ENCODE measurements around the gene CRYBA1.
"Not testable (repeated sequence)": the region's sequence is repeated elsewhere in the genome, so short reads cannot be mapped to it uniquely, and the experiment has no call there.

Gene CRYBA1

DNA sequence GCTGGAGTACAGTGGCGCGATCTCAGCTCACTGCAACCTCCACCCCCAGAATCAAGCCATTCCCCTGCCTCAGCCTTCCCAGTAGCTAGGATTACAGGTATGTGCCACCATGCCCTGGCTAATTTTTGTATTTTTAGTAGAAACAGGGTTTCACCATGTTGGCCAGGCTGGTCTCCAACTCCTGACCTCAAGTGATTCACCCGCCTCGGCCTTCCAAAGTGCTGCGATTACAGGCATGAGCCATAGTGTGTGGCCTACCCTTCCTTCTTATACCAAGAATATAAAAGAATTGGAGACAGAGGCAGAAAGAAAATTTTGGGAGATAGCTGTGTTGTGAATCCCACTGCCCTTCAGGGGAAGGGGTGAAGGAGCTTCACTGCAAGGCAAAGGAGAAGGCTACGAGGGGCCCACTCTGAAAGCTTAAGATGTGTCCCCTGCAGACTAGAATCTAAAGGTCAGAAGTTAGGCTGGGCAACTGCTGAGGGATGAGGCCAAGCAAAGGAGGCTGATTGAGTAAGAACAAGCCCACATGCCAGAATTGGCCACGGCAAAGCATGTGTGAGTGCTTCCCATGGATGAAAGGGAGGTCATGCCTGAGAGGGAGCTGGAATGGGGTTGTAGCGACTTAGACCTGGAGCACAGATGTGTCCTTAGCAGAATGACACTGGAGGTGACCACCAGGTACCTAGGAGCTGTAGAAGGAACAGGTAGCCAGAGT lies 8.4 kb upstream of the CRYBA1 start:
- DNase-seq: no peak

DNA sequence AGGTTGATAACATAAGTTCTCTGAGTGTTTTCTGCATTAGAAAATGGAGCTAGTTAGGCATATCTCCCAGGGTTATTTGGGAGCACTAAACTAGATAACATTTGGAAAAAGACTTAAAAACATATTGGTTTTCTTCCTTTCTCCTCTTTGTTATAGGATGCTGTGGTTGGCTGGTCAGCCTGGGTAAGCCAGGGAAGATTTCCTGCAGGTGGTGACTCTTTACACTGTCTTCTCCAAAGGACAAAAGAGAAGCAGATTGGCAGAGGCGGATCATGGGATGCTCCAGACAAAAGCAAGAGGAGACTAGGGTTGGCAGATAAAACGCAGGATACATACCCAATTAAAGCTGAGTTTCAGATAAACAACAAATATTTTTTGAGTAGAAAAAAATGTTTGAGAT lies 6.2 kb upstream of the CRYBA1 start:
- DNase-seq: no peak

DNA sequence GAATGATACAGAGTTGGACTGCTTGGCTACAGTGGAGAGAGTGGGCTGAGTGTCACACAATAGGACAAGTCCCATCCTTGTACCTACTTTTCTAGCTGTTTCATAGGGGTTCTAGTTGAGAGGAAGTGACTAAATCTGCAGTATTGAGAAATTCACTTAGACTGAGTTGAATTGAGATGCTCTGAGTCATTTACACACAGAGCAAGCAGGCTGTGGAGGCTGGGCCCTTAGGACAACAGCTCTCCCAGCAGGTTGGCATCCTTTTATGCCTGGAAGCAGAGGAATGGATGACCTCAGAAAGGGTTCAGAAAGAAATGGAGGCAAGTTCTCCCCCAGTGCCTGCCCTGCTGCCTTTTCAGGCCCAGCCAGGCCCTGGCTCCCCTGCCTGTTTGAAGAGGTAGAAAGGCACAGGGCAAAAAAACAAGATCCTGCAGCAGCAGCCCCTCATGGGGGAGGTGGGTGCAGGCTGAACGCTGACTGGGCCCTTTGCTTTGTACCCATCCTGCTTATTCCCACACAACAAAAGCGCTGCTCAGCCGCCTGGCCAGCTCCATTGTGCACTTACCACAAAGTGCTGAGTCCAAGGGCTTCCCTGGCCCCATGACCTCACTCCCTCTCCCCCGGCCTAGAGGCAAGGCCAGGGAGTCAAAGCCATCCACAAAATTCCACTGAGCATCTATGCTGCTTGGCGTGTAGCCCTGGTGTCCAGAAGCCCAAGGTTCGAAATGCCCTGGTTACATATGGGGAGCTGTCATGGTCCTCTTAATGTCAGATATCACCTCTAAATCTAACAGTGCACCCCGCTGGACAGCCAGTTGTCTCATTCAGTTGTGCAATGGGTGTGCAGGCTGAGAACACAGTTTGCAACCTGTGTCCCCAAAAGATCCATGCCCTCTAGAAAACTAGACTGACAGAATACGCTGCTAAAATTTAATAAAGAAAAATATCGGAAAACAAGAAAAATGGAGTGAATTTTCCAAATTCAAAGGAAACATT lies 5.4 kb upstream of the CRYBA1 start:
- peak; percentile 81 for DNase-seq

DNA sequence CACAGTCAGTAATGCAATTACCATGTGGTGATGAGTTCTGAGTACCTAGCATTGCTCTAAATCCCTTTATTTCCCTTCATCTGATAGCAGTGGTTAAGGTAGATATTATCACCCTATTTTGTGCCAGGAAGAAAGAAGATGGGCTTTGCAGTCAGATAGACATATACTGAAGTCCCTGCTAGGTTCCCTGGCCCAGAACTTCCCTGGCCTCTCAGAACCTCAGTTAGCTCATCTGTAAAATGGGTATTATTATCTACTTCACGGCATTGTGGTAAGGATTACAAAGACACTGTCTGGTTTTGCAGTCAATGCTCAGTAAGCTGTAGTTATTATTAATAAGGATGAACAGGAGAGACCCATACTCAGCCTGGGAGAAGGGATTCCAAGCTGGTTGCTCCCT lies 4.6 kb upstream of the CRYBA1 start:
- DNase-seq: no peak

DNA sequence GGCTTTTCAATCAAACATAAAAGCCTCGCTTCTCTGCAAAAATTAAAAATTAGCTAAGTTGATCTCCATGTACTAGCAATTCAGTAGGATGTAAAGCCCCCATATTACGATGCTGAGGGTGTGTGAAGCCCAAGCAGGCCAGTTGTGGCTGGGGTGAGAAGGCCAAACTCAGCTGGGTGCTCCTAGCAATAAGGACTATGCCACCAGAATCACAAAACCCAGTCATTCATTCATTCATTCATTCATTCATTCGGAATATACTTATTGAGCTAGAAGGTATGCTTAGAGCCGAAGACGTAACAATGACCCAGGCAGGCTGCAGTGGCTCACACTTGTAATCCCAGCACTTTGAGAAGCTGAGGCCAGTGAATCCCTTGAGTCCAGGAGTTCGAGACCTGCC lies 3.9 kb upstream of the CRYBA1 start:
- DNase-seq: no peak

DNA sequence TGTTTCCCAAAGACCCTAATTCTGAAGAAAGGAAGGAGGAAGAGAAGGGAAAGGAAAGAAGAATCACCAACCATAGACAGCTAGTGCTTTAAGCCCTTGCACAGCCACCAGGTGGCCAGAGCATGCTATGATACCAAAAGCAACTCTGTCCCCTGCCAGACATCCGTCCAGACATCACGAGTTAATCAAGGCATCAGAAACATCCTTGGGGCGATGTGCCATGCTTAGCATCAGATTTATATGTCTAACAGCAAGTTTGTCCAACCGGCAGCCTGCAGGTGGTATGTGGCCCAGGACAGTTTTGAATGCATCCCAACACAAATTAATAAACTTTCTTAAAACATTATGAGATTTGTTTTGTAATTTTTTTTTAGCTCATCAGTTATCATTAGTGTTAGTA lies 2.9 kb upstream of the CRYBA1 start:
- no peak for DNase-seq

DNA sequence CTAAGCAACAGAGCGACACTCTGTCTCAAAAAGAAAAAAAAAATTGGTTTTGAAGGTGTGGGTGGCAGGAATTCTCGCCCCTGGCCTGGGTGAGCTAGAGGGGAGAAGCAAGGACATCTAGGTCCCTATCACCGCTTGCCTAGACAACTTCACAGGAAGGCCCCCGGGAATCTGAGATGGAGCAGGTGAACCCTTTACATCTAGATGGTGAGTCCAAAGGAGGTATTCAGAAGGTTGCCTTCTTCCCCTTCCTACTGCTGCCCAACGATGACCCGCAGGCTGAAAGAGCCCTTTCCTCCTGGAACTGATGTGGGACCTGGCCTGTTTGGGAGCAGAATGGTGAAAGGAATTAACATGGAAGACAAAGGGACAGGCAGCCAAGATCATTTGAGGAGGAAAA lies 1.3 kb upstream of the CRYBA1 start:
- DNase-seq: no peak

DNA sequence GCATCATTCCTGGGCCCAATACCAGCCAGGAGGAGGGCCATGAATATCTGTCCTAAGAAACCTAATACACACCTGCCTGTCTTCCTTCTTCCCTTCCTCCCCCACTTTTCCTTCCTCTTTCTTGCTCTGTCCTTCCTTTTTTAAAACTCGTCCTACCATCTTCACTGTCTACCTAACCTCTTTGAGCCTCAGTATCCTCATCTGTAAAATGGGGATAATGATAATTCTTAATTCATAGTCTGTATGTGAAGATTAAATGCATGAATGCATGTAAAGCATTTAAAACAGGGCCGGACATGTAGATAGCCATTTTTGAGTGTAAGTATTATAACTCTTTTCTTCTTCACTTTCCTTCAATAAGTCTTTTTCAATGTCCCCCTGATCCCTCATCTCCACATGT lies 560 bp downstream of the CRYBA1 start:
- no peak for DNase-seq

DNA sequence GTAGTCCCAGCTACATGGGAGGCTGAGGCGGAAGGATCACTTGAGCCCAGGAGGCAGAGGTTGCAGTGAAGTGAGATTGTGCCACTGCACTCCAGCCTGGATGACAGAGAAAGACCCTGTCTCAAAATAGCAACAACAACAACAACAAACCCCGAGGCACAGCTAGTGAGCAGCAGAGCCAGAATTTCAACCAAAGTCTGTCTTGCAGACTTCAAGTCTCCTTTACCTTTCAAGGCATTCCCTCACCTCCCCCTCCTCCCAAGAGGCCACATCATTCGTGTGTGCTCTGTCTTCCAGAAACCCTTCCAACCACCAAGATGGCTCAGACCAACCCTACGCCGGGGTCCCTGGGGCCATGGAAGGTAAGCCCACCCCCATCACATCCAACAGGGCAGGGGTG lies 2.2 kb downstream of the CRYBA1 start:
- DNase-seq: no peak

DNA sequence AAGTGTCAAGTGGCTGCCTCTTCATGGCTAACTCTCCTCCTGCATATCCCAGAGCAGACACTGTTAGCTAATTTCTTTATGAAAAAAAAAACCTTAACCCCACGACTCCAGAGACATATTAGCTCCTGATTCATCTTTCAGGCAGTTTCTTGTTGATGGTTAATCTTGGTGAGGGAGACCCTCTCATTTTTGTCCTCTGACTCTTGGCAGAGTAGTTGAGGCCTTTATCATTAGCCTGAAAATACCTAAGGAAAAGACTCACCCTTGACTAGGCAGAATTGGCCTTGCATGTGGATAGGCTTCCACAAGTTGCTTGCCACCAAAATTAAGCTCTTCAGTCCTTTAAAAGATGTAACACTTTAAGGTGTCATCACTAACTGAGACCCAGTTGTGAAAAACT lies 4.0 kb downstream of the CRYBA1 start:
- DNase-seq: no peak

DNA sequence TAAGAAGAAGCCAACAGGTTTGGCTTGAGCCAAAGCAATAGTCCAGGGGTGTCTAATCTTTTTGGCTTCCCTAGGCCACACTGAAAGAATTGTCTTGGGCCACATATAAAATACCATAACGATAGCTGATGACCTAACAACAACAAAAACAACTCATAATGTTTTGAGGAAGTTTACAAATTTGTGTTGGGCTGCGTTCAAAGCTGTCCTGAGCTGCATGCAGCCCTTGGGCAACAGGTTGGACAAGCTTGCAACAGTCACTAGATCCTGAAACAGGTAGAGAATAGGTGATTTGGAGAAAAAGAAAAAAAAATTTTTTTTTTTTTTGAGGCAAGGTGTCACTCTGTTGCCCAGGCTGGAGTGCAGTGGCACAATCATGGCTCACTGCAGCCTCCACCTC lies 4.5 kb downstream of the CRYBA1 start:
- no peak for DNase-seq

DNA sequence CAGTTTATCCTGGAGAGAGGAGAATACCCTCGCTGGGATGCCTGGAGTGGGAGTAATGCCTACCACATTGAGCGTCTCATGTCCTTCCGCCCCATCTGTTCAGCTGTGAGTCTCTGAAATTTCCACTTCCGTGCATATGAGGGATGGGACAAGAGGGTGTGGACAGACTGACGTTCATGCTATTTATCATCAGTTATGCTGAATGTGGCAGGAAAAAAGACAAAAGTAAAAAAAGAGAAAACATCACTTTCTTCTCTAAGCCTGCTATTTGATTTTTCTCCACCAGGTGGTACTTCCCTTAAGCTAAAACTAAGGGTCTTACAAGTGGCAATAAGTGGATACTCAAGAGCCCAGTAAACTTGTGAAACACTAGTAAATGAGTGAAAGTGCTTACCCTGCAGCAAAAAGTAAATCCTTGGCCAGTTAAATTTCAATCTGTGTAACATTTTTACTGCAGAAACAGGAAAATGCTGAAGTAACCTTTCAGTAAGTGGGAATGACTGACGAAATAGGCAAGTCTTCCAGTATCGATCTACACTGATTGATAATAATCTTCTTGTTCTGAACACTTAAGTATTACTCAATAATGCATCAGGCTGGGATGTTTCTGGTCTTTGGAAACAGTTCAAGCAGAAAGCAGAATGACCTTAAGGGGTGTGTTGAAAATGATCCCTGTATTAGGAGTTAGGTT lies 5.6 kb downstream of the CRYBA1 start:
- DNase-seq: peak; percentile 16

DNA sequence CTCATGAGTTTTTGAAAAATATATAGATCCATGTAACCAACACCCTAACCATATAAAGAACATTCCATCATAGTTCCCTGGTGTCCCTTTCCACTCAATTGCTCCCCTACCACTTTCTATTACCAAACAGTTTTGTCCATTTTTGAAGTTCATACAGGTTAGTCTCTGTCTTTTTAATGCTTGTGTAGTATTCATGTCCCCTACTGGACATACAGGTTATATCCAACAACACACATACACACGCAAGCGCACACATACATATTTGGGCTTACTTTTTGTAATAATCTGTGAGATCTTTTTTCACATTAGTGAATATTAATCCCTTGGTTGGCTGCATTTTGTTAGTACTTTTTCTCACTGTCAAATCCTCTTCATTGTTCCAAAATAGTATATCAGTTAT lies 6.4 kb downstream of the CRYBA1 start:
- no peak for DNase-seq

DNA sequence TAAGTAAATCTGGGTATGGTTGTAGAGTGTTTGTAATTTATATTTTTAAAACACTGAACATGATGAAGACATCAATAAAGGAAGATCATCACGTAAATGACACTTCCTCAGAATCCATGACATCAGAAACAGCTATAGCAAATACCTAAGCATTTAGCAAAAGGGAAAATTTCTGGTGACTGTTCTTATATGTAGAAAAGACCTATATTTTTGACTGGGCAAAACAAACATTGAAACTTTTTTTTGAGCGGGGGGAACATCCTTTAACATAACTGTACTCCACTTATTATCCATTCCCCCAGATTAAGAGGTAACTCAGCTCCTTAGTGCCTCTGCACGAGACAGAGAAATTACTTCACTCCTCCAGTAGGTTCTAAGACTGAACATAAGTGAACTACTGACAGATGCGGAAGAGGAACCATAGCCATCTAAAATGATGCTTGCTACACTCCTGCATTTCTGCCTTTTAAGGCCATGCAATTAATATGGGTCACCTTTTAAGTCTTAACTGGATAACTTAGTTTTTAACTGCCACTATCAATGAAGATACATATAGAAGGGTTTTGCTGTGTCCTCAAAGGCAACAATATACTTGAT lies 9.4 kb downstream of the CRYBA1 start:
- no peak for DNase-seq

DNA sequence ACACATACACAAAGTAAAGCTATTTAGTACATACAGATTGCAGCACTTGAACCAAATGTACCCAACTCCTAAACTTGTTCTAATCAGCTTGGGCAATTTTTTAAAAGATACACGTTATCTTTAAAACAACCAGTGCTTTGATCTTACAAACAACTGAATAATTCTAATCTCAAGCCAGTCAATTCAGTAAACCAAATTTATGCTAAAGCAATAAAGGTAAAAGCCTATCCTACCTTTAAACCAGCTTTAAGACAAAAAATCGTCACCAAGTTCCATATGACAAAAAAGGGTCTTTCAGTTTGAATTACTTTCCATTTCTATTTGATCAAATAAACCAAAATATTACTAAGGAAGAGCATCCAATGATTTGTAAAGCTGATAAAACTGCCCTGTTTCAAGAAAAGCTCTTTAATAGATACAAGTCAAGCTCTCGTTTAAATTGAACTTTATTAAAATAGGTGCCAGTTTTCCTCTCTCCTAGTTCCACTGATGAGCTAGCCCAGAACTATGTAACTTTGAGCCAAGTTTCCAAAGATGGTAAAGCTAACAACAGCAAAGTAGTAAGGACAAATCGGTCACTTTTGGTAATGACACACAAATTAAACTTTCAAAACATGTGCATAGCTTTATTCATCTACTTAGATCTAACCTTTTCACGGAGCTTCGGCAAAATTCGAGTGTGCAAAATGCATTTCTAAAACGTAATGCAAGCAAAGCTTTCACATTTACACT lies 10.2 kb downstream of the CRYBA1 start:
- peak; percentile 25 for DNase-seq

DNA sequence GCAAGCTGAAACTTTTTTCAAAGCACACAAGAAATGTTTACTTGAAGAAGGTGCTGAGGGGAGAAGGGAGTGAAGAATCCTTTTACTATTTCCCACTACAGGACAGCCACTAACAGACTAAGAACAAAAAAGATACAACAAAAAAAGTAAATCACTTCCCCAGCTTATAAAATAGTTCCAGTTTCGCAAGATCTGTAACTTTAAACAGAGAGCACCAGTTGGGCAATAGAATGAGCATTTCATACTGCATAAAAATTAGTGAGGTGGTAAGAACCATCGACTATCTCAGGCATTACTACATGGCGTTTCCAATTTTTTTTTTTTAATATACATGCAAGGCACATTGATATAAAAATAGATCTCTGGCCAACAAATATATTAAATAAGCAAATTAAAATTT lies 11.1 kb downstream of the CRYBA1 start:
- no peak for DNase-seq

DNA sequence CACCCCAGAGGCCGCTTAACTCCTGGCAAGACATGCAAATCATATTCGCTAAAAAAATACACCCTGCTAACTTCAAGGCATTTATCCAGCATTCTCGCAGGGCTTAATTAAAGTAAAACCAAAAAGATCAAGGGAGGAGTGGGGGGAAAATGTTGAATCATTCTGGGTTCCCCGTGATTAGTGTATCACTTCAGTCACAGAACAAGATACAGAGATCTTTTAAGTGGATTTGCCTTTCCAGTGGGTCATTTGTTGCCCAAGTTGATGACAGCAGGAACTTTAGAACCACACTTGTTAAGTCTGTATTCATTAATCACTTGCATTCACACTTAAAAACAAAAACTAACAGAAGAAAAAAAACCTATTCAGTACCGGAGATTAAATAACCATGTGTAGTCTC lies 17.3 kb downstream of the CRYBA1 start:
- DNase-seq: no peak

DNA sequence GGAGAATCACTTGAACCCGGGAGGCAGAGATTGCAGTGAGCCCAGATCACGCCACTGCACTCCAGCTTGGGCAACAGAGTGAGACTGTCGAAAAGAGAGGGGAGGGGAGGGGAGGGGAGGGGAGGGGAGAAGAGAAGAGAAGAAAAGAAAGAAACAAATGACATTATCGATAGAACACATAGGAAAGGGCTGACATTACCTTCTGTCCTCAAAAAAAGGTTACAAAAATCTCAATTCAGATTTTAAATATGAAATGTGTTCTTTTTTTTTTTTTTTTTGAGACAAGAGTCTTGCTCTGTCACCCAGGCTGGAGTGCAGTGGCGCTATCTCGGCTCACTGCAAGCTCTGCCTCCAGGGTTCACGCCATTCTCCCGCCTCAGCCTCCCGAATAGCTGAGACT lies 25.3 kb downstream of the CRYBA1 start:
- not testable (repeated sequence) for DNase-seq

DNA sequence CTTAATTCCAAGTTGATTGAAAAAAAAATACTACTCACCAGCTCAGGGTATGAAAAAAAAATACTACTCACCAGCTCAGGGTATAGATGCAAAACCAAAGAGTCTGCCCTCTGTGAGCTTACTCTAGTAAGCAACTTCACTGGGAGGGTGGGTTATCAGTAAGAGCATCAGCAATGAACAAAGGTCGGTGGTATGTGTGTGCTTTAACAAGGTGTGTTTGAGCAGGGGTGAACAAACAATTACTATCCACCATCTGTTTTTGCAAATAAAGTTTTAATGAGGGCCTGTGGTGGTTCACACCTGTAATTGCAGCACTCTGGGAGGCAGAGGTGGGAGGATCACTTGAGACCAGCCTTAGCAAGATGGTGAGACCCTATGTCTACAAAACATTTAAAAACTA lies 27.3 kb downstream of the CRYBA1 start:
- DNase-seq: no peak

DNA sequence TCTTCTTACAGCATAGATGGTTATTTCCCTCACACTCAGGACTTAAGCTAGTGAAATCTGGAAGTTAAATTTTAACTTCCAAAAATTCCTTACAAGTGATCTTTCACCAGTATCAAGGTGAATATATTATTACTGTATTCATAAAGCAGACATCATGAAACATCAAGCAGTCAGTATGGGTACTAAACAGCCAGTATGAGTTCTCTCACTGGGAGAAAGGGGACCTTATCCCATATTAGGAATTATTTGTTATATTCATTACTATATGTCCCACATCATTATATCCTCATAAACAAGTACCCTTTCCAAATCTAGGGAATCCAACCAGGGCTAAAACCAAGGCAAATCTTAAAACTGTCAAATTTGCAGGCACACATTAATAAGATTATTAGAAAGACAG lies 32.0 kb downstream of the CRYBA1 start:
- DNase-seq: no peak

DNA sequence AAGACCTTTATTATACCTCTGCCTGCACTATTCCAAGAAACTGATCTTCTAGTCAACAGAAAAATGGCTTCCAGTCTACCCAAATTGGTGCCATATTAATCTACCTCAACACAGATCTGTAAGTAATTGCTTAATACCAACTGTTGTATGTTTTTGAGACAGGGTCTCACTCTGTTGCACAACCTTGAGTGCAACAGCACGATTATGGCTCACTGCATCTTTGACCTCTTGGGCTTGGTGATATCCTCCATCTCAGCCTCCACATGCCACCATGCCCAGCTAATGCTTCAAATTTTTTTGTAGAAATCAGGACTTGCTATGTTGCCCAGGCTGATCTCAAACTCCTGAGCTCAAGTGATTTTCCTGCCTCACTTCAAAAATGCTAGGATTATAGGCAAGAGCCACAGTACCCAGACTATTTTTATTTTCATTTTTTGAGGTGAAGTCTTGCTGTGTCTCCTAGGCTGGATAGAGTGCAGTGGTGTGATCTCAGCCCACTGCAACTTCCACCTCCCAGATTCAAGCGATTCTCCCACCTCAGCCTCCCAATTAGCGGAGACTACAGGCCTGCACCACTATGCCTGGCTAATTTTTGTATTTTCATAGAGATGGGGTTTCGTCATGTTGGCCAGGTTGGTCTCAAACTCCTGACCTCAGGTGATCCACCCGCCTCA lies 32.9 kb downstream of the CRYBA1 start:
- no peak for DNase-seq

DNA sequence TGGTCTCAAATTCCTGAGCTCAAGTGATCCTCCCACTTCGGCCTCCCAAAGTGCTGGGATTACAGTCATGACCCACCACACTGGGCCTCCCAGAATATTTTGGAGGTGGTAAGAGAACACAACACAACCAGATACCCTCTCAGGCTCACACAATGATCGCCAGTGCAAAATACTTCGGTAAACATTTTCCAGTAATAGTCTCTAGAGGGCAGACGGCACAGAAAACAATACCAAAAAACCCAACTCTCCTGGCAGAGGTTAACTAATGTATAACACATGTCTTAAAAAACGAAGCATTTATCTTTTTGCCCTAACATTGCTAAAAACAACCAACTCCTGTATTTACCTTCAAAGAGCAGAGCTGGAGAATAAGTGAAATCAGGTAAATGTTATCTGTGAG lies 36.8 kb downstream of the CRYBA1 start:
- DNase-seq: no peak
